ENCODE results near the gene ZNF467. TPM values are rescaled to one million over a fixed set of nuclear protein-coding genes. Genes with fewer than 3 reads are reported as not detected.

Gene ZNF467
- total RNA-seq (2014; rRNA removed; shearing (Covaris generic)) = 0.63 and 0.66 TPM in 2 replicates

GRCh38 chr7:149773446-149774236 is at the start of gene ZNF467:
TSS of gene ZNF467 (minus strand) at chr7:149773588. CDS start at chr7:149771032, 2,556 bp downstream.
- DNase-seq (ENCODE audit: low spot score) = no peak

GRCh38 chr7:149822353-149822943 is 49.1 kb upstream of the ZNF467 start:
- no peak for DNase-seq (ENCODE audit: low spot score)

GRCh38 chr7:149821191-149822148 is 48.1 kb upstream of the ZNF467 start:
- DNase-seq (ENCODE audit: low spot score) = no peak

GRCh38 chr7:149820622-149821190 is 47.3 kb upstream of the ZNF467 start:
- DNase-seq (ENCODE audit: low spot score) = no peak

- DNase-seq (ENCODE audit: low spot score) = no peak
These were observed 46.6 kb upstream of the ZNF467 start for GRCh38 chr7:149819961-149820340.

- DNase-seq (ENCODE audit: low spot score) = no peak
These were observed 46.0 kb upstream of the ZNF467 start for GRCh38 chr7:149819141-149819960.

- DNase-seq (ENCODE audit: low spot score) = no peak
These were observed 45.1 kb upstream of the ZNF467 start for GRCh38 chr7:149818536-149818840.

- no peak for DNase-seq (ENCODE audit: low spot score)
These were observed 44.6 kb upstream of the ZNF467 start for GRCh38 chr7:149817836-149818535.

GRCh38 chr7:149817301-149817771 is 43.9 kb upstream of the ZNF467 start:
- DNase-seq (ENCODE audit: low spot score) = no peak

GRCh38 chr7:149816794-149817193 is 43.4 kb upstream of the ZNF467 start:
- no peak for DNase-seq (ENCODE audit: low spot score)

- DNase-seq (ENCODE audit: low spot score) = no peak
These were observed 42.9 kb upstream of the ZNF467 start for GRCh38 chr7:149816267-149816751.

GRCh38 chr7:149815661-149816266 is 42.4 kb upstream of the ZNF467 start:
- DNase-seq (ENCODE audit: low spot score) = no peak

- DNase-seq (ENCODE audit: low spot score) = no peak
These were observed 41.7 kb upstream of the ZNF467 start for GRCh38 chr7:149815121-149815520.

- DNase-seq (ENCODE audit: low spot score) = no peak
These were observed 41.1 kb upstream of the ZNF467 start for GRCh38 chr7:149814494-149814893.

GRCh38 chr7:149813254-149814035 is 40.1 kb upstream of the ZNF467 start:
- DNase-seq (ENCODE audit: low spot score) = no peak

- no peak for DNase-seq (ENCODE audit: low spot score)
These were observed 38.6 kb upstream of the ZNF467 start for GRCh38 chr7:149811831-149812490.

- no peak for DNase-seq (ENCODE audit: low spot score)
These were observed 37.8 kb upstream of the ZNF467 start for GRCh38 chr7:149811221-149811620.

GRCh38 chr7:149809215-149809614 is 35.8 kb upstream of the ZNF467 start:
- DNase-seq (ENCODE audit: low spot score) = no peak
